Renal cortex interstitium (tissue), 11 donors: ENCODE measurements around the gene TMEM30A. TPM values are rescaled to one million over a fixed set of nuclear protein-coding genes. Genes with fewer than 3 reads are reported as not detected.

Experiments used
- DNase-seq, 11 donors: peaks; one replicate each; pipeline ENCODE4 v3.0.0-alpha.2; 2013; ENCODE audit warnings: low read depth in 9 of 11, low spot score in 4 of 11; ENCODE audit errors: extremely low read depth in 1 of 11
- polyA plus RNA-seq, 3 donors: library from polyadenylated mRNA; unstranded; fragments of 120-200 nt; gene quantifications; one replicate each; pipeline ENCODE4 v1.2.1, GENCODE V29; 2013; ENCODE audit not compliant: insufficient read length in 3 of 3

The TMEM30A gene
- polyA plus RNA-seq, 3 donors: 108 to 146 (median 126) TPM

- DNase-seq: no peak
Observed at GRCh38 chr6:75234126-75234865, 50.3 kb downstream of the TMEM30A start.

- DNase-seq: no peak
Observed at GRCh38 chr6:75233092-75233615, 51.4 kb downstream of the TMEM30A start.

GRCh38 chr6:75230484-75231325, 53.9 kb downstream of the TMEM30A start:
- no peak for DNase-seq

- no peak for DNase-seq
Observed at GRCh38 chr6:75224303-75224926, 60.2 kb downstream of the TMEM30A start.

- no peak for DNase-seq
Observed at GRCh38 chr6:75223428-75223827, 61.2 kb downstream of the TMEM30A start.

GRCh38 chr6:75222261-75222660, 62.3 kb downstream of the TMEM30A start:
- DNase-seq: no peak

- DNase-seq: no peak
Observed at GRCh38 chr6:75221116-75221515, 63.5 kb downstream of the TMEM30A start.

- no peak for DNase-seq
Observed at GRCh38 chr6:75220357-75220756, 64.2 kb downstream of the TMEM30A start.

GRCh38 chr6:75219263-75219662, 65.3 kb downstream of the TMEM30A start:
- DNase-seq: no peak

GRCh38 chr6:75217193-75217592, 67.4 kb downstream of the TMEM30A start:
- no peak for DNase-seq

GRCh38 chr6:75215291-75215690, 69.3 kb downstream of the TMEM30A start:
- no peak for DNase-seq

GRCh38 chr6:75213732-75214131, 70.9 kb downstream of the TMEM30A start:
- DNase-seq: no peak

GRCh38 chr6:75213112-75213511, 71.5 kb downstream of the TMEM30A start:
- DNase-seq: no peak

- no peak for DNase-seq
Observed at GRCh38 chr6:75211920-75212590, 72.5 kb downstream of the TMEM30A start.

- DNase-seq: no peak
Observed at GRCh38 chr6:75210885-75211739, 73.5 kb downstream of the TMEM30A start.

- DNase-seq: no peak
Observed at GRCh38 chr6:75209184-75209723, 75.3 kb downstream of the TMEM30A start.

- peak in 9 of 11 donors; percentile 73 to 86 (median 80) for DNase-seq
Observed at GRCh38 chr6:75208298-75209183, 76.1 kb downstream of the TMEM30A start.
